Activated T-cell treated with anti-CD3 and anti-CD28 coated beads, Interleukin-2, amount 50 U/mL, for 4 hours (primary cell): ENCODE data around the gene FLYWCH2. TPM values are rescaled to one million over a fixed set of nuclear protein-coding genes. Genes with fewer than 3 reads are reported as not detected.

Source experiments
- ATAC-seq, 2 donors: fragments of 200-7000 bp; cut with Tn5 transposase; one replicate each; pipeline ENCODE4 v1.10.0; 2021
- DNase-seq: peaks from one replicate; pipeline ENCODE4 v3.0.0-alpha.2; 2020
- H3K27me3 Mint-ChIP-seq: one replicate; pipeline ENCODE4 v1.8.0; 2021; ENCODE audit warnings: low read depth, mixed read lengths
- H3K36me3 Mint-ChIP-seq: one replicate; pipeline ENCODE4 v1.8.0; 2022; ENCODE audit warnings: mixed read lengths; ENCODE audit not compliant: insufficient read depth
- H3K4me1 Mint-ChIP-seq: one replicate; pipeline ENCODE4 v1.8.0; 2021; ENCODE audit warnings: low read depth, mixed read lengths
- H3K4me3 Mint-ChIP-seq: one replicate; pipeline ENCODE4 v1.8.0; 2021; ENCODE audit warnings: mild to moderate bottlenecking, moderate library complexity, mixed read lengths
- H3K9me3 Mint-ChIP-seq: one replicate; pipeline ENCODE4 v1.8.0; 2021; ENCODE audit warnings: mixed read lengths
- total RNA-seq, 3 donors: library from RNA; stranded (reverse); gene quantifications; one replicate each; pipeline ENCODE4 v1.2.1, GENCODE V29; 2021

The FLYWCH2 gene
- total RNA-seq, 3 donors from 2014 or later, result 25.7 to 28.7 (median 28.5) TPM

DNA sequence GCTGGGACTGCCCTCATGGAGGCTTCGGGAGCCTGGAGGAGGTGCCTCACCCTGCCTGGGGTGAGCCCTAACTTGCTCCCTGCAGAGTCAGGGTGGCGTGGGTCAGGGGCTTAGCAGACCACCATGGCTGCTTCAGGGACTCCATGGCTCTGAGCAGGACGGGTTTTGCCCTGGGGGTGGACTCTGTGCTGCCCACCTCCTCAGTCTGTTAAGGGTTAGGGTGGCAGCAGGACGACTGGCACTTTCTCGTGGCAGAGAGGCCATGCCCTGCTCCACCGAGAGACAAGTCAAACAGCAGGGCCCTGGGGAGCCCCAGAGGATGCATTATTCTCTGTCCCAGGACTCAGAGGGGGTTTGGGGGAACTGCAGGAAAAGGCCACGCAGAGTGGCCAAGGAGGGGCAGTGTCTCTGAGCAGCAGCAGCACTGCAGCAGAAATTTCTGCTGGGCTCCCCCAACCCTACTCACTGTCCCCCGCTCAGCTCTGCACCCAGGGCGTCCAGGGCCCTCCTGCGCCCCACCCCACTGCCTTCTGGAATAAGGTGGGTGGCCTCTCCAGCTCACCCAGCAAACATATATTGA is 23.2 kb upstream of the FLYWCH2 start:
- peaks cover 7% of the 10 kb centered on the region for H3K4me1 Mint-ChIP-seq
- ATAC-seq (no peak), DNase-seq (no peak)
- H3K36me3 Mint-ChIP-seq, result no peaks in the 10 kb centered on the region
- H3K4me3 Mint-ChIP-seq, result no peak overlapping the region
- H3K9me3 Mint-ChIP-seq, result peaks cover 4% of the 10 kb centered on the region
- peaks cover 15% of the 10 kb centered on the region for H3K27me3 Mint-ChIP-seq

DNA sequence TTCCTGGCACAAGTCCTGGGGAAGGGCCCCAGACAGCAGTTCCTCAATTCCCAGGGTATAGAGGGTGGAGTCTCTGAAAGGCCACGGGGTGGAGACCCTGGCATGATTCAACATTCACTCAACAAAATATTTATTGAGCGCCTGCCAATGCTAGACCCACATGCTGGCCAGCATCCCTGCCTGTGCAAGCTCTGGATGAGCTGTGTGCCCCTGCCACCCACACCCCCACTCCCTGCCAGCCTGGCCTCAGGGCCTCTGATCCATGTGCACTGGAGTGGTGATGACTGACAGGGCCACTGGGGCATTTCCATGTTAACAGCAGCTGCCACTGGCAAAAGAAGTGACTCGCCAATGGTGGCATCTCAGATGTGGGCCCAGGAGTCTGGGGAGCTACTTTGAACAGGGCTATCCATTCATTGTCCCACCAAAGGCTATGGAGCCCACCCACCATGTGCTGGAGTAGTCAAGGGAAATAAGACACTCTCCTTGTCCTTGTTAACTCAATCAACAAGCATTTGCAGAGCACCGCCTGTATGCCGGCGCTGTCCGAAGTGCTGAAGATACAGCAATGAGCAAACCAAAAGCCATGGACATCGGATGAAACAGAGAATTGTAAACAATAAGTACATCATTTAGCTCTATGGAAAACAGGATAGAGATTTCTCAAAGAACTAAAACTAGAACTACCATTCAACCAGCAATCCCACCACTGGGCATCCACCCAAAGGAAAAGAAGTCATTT is 22.0 kb upstream of the FLYWCH2 start:
- Mint-ChIP-seq H3K27me3 (peaks cover 15% of the 10 kb centered on the region), H3K4me3 (no peak overlapping the region), H3K9me3 (peaks cover 3% of the 10 kb centered on the region), H3K4me1 (peaks cover 7% of the 10 kb centered on the region), H3K36me3 (no peaks in the 10 kb centered on the region)
- DNase-seq (no peak), ATAC-seq (no peak)

DNA sequence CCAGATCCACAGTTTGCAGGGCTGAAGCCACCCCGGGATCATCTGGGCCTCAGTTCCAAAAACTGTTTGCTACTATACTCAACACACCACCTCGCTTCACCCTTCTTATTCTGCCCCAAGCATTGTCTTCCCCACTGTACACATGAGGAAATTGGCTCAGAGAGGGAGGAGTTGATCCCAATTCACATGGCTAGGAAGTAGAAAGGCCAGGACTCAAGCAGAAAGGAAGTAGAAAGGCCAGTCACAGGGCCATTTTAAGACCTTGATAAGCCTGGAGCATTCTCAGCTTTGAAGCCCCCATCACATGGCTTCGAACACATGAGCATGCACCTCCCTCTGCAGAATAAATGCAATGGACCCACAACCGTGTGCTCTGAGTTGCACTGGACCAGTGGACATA is 17.4 kb upstream of the FLYWCH2 start:
- H3K9me3 Mint-ChIP-seq, result peaks cover 3% of the 10 kb centered on the region
- H3K4me1 Mint-ChIP-seq, result peaks cover 13% of the 10 kb centered on the region
- no peaks in the 10 kb centered on the region for H3K36me3 Mint-ChIP-seq
- H3K27me3 Mint-ChIP-seq, result peaks cover 6% of the 10 kb centered on the region
- DNase-seq (no peak), ATAC-seq (no peak)
- H3K4me3 Mint-ChIP-seq, result no peak overlapping the region

DNA sequence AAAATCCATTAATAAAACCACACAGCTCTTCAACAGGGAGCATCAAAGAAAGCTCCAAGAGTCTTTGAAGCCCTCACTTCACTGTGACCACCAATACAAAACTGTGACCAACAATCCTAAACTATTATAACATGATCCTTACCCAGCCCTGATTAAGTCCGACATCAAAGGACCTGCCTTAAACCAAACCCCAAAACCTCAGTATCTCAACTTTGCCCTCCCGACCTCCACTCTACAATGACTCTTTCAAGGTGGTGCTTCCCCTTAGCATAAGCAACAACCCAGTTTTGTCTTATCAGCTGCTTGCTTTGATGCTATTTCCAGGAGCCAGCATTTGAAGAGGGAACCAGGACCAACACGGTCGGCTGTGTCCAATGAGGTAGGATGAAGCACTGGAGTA is 16.6 kb upstream of the FLYWCH2 start:
- Mint-ChIP-seq H3K4me3 (peak overlapping the region; percentile 1), H3K4me1 (peaks cover 13% of the 10 kb centered on the region)

DNA sequence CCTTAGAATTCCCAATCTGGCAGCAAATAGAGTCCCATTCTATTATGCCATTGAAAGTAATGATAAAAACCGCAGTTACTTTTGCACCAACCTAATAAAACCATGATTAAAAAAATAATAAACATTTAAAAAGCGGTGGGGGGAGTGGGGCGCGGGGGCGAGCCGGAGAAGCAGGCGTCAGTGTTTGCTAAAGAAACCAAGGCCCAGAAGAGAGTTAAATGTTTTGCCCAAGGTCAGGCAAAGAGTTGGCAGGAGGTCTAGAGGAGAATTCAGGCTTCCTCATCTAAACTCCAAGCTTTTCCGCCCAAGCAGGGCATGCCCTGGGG is 15.4 kb upstream of the FLYWCH2 start:
- Mint-ChIP-seq H3K36me3 (no peaks in the 10 kb centered on the region), H3K9me3 (no peaks in the 10 kb centered on the region), H3K27me3 (peaks cover 1% of the 10 kb centered on the region), H3K4me1 (peaks cover 13% of the 10 kb centered on the region), H3K4me3 (peak overlapping the region; percentile 91)
- ATAC-seq (no peak), DNase-seq (no peak)

More for the DNA sequence above, 16.6 kb upstream of the FLYWCH2 start:
- Mint-ChIP-seq H3K9me3 (peaks cover under 1% of the 10 kb centered on the region), H3K27me3 (peaks cover 3% of the 10 kb centered on the region), H3K36me3 (no peaks in the 10 kb centered on the region)
- no peak for DNase-seq
- no peak for ATAC-seq

DNA sequence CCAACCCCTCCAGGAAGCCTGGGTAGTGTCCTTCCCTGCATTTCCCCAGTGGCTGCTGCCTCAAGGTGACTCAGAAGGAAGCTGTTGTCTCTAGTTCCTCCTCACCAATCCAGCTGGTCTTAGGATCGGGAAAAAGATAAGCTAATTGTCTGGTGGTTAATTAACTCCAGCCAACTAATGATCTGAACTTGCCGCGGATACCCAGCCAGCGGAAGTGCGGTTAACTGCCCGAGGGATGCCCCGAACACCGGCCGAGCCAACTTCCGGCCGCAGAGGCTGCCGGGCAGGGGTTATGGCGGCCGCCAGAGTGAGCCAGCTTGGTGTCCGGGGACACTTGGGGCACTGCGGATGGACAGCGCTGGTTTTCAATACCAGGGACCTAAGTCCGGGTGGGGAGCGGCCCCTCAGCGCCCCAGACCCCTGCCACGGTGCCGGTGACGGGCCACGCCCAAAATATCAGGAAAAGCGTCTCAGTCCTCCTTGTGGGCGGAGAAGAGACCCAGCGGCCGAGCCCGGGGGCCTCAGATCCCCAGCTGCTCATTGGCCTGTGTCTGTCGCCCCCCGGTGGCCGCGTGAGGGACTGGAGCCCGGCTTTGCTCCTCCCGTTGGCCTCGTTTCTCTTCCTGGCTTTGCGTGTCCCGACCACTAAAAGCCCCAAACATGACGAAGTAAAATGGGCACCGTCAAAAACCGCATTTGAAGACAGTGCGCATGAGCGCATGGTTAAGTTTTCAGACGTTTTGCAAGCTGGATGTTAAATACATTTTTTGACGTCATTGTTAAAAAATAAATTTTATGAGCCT is 14.8 kb upstream of the FLYWCH2 start:
- H3K27me3 Mint-ChIP-seq, result no peaks in the 10 kb centered on the region
- DNase-seq, result peak; percentile 89
- peaks cover 13% of the 10 kb centered on the region for H3K4me1 Mint-ChIP-seq
- peak; percentile 97 to 98 for ATAC-seq
- H3K36me3 Mint-ChIP-seq, result no peaks in the 10 kb centered on the region
- H3K9me3 Mint-ChIP-seq, result no peaks in the 10 kb centered on the region
- peak overlapping the region; percentile 91 for H3K4me3 Mint-ChIP-seq

DNA sequence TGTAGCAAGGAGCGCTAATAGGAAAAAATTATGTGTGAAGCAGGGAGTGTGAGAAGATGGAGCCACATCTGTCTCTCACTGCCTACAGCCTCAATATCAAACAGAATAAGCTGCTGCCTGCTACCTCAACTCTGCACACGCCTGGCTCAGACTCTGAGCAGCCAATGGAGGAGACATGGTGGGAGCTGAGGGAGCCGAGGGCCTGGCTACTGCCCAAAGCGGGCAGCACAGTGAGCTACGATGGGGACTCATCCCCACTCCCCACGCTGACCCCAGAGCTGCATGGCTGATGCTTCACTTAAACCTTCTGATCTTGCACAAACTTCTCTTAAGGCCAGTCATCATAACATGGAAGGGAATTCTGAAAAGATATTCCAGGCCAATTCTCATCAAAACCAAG is 11.1 kb upstream of the FLYWCH2 start:
- ATAC-seq (no peak), DNase-seq (no peak)
- H3K36me3 Mint-ChIP-seq, result no peaks in the 10 kb centered on the region
- H3K4me3 Mint-ChIP-seq, result no peak overlapping the region
- H3K27me3 Mint-ChIP-seq, result no peaks in the 10 kb centered on the region
- H3K4me1 Mint-ChIP-seq, result peaks cover 5% of the 10 kb centered on the region
- H3K9me3 Mint-ChIP-seq, result no peaks in the 10 kb centered on the region

DNA sequence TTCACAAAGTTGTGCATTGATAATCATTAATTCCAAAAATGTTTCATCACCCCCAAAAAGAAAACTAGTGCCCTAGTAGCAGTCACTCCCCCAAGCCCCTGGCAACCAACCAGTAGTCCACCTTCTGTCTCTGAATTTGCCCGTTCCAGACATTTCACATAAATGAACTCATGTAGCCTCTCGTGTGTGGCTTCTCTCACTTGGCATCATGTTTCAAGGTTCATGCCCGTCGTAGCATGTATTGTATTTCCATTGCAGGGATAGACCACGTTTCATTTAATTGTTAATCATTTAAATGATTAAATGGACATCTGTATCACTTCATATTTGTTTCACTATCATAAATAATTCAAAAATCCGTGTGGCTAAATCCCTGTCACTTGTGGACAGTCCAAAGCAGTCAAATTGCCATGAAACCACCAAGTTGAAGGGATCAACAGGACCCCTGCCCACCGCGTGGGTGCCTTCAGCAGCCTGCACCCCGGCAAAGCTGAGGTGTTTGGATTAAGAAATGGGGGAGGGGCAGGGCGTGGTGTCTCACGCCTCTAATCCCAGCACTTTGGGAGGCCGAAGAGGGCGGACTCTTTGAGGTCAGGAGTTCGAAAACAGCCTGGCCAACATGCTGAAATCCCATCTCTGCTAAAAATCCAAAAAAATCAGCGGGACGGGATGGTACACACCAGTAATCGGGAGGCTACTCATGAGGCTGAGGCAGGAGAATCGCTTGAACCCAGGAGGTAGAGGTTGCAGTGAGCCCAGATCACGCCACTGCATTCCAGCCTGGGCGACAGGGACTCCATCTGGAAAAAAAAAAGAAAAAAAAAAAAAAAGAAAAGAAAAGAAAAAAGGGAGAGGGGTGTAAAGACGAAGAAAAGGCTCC is 8.7 kb upstream of the FLYWCH2 start:
- Mint-ChIP-seq H3K9me3 (no peaks in the 10 kb centered on the region), H3K36me3 (no peaks in the 10 kb centered on the region), H3K4me1 (peaks cover under 1% of the 10 kb centered on the region), H3K27me3 (no peaks in the 10 kb centered on the region), H3K4me3 (no peak overlapping the region)
- no peak for ATAC-seq
- DNase-seq, result no peak

DNA sequence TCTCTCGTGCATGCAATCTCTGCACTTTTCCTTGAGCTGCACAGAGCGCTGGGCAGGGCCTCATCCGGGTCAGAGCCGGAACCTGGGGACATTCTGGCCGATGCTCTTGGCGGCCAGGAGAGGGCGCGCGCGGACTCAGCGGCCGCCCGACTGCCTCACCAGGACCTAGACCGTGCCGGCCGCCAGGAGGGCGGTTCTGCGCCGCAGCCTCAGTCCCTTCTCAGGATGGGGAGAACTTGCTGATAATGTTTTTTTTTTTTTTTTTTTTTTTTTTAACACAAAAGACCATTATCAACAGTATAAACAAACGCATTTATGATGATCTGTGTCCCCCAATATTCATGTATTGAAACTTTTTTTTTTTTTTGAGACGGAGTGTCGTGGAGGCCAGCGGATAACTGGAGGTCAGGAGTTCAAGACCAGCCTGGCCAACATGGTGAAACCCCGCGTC is 8.1 kb upstream of the FLYWCH2 start:
- H3K9me3 Mint-ChIP-seq, result no peaks in the 10 kb centered on the region
- no peaks in the 10 kb centered on the region for H3K36me3 Mint-ChIP-seq
- DNase-seq (peak; percentile 54), ATAC-seq (peak; percentile 100)
- H3K4me1 Mint-ChIP-seq, result no peaks in the 10 kb centered on the region
- H3K27me3 Mint-ChIP-seq, result no peaks in the 10 kb centered on the region
- no peak overlapping the region for H3K4me3 Mint-ChIP-seq

DNA sequence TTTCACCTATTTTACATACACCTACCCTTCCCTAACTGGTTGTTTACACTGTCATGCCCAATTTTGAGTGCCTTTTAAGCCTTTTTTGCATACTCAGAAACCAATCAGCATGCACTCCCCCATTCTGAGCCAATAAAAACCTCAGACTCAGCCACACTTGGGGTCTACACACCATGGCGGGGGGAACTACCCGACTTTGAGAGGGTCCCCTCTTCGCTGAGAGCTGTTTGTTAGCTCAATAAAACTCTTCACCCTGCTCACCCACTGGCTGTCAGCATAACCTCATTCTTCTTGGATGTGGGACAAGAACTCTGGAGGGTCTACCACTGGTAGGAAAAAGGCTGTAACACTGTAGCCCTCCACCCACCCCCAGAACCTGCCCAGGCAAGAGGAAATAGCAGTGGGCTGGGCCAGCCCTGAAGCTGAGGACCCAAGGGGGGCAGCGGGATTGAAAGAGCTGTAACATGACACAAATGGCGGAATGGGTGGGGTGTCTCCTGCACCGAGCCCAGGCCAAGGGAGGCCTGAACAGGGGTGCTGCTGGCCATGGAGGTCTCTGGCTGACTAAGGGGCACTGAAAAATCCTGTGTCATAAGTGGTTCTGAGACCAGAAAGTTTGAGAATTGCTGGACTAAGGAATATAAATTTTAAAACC is 3.0 kb upstream of the FLYWCH2 start:
- H3K4me1 Mint-ChIP-seq, result peaks cover 12% of the 10 kb centered on the region
- H3K36me3 Mint-ChIP-seq, result no peaks in the 10 kb centered on the region
- H3K9me3 Mint-ChIP-seq, result no peaks in the 10 kb centered on the region
- DNase-seq, result no peak
- ATAC-seq, result no peak
- no peaks in the 10 kb centered on the region for H3K27me3 Mint-ChIP-seq
- H3K4me3 Mint-ChIP-seq, result no peak overlapping the region

DNA sequence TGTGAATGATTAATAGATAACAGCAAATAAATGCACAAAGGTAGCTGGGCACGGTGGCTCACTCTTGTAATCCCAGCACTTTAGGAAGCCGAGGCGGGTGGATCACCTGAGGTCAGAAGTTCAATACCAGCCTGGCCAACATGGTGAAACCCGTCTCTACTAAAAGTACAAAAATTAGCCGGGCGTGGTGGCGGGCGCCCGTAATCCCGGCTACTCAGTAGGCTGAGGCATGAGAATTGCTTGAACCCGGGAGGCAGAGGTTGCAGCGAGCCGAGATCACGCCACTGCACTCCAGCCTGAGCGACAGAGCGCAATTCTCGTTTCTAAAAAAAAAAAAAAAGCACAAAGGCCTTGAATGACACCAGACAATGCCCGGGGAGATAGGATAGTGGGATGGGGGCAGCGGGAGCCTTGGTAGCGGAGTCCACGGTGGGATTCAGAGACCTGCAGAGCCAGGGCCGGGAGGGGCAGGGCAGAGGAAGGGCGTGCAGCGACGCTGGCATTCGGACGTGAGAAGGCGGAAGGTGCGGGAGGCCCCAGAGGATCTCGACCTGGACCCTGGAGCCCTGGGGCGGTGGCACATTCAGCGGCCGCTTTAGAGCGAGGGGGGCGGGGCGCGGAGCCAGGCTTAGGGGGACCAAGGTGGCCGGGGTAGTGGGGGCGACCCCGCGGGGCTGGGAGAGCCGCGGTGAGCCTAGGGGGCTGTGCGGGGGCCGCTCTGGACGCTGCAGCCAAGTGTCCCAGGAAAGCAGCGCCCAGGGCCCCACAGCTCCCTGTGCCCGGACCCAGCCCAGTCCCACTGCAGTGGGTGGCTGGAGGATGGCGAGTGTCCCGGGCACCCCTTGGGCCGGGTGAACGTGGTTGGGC is 999 bp upstream of the FLYWCH2 start:
- Mint-ChIP-seq H3K27me3 (no peaks in the 10 kb centered on the region), H3K4me1 (peaks cover 13% of the 10 kb centered on the region), H3K36me3 (no peaks in the 10 kb centered on the region), H3K9me3 (no peaks in the 10 kb centered on the region), H3K4me3 (peak overlapping the region; percentile 84)
- ATAC-seq, result peak in 1 of 2 donors; percentile 4
- no peak for DNase-seq

DNA sequence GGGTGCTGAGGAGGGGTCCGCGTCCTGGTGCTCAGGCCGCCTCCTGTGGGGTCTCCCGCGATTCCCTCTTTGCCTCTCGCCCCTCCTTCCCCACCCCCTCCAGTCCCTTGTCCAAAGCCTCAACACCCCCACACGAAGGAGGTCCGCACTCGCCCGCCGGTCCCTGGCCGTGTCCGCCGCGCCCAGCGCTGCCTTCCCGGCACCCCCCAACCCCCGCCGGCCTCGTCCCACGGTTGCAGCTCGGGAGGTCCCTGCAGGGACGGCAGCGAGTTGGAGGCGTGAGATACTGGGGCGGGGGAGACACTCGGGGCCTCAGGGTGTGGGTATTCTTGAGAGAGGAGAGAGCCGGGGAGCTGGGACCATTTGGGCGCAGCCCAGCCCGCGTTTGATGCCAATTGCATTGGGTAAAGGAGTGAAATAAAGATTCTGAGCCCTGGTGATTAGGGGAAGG is 468 bp downstream of the FLYWCH2 start:
- peaks cover 13% of the 10 kb centered on the region for H3K4me1 Mint-ChIP-seq
- ATAC-seq, result no peak
- H3K9me3 Mint-ChIP-seq, result no peaks in the 10 kb centered on the region
- H3K36me3 Mint-ChIP-seq, result no peaks in the 10 kb centered on the region
- no peaks in the 10 kb centered on the region for H3K27me3 Mint-ChIP-seq
- H3K4me3 Mint-ChIP-seq, result peak overlapping the region; percentile 84
- DNase-seq, result no peak

DNA sequence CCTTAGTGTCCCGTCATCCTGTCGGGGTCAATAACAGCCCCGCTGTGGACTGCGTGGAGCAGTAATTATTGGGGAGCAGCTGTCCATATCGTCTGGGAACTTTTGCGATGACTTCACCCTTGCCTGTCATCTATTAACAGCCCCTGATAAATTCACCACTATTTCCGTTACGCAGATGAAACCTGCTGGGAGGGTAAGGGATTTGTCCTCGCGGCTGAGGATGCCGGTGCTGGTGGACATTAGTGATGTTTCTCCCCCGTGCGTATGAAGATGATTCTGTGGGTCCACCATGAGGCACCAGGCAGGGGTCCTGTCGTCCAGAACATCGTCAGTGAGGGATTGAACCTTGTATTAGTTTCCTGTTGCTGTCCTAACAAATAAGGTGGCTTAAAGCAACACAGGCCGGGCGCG is 1.0 kb downstream of the FLYWCH2 start:
- Mint-ChIP-seq H3K4me1 (peaks cover 13% of the 10 kb centered on the region), H3K9me3 (no peaks in the 10 kb centered on the region), H3K4me3 (peak overlapping the region; percentile 84), H3K27me3 (no peaks in the 10 kb centered on the region), H3K36me3 (no peaks in the 10 kb centered on the region)
- DNase-seq (no peak), ATAC-seq (no peak)
